Measurements from ENCODE around the gene AIG1.

DNA sequence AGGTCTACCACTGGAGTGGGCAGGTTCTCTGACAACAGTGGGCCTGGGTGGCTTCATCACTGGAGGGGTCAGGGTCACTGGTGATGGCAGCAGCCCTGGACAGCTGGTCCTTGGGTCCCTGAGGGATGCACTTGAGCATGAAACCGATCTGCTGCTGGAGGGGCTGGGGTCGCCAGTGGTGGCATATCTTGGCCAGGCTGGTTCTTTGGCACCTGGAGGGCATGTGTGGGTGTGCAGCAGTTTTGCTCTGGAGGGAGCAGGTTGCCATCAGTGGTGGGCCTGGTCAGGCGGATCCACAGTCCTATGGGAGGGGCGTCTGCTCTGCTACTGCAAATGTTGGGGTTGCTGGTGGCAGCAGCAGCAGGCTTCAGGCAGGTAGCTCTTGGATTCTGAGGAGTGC is 117.0 kb downstream of the AIG1 start:
- TF ChIP-seq, protein P1, sequence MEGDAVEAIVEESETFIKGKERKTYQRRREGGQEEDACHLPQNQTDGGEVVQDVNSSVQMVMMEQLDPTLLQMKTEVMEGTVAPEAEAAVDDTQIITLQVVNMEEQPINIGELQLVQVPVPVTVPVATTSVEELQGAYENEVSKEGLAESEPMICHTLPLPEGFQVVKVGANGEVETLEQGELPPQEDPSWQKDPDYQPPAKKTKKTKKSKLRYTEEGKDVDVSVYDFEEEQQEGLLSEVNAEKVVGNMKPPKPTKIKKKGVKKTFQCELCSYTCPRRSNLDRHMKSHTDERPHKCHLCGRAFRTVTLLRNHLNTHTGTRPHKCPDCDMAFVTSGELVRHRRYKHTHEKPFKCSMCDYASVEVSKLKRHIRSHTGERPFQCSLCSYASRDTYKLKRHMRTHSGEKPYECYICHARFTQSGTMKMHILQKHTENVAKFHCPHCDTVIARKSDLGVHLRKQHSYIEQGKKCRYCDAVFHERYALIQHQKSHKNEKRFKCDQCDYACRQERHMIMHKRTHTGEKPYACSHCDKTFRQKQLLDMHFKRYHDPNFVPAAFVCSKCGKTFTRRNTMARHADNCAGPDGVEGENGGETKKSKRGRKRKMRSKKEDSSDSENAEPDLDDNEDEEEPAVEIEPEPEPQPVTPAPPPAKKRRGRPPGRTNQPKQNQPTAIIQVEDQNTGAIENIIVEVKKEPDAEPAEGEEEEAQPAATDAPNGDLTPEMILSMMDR (IDR thresholded peaks at IDR 0.05; ENCODE audit: borderline replicate concordance, extremely low read depth, low read length, poor library complexity, severe bottlenecking), result no peak
- TF ChIP-seq EZH2 (IDR thresholded peaks at IDR 0.05; ENCODE audit: borderline replicate concordance, low read depth, low read length, severe bottlenecking), result no peak
